ENCODE measurements around the gene ALG1L2. TPM values are rescaled to one million over a fixed set of nuclear protein-coding genes. Genes with fewer than 3 reads are reported as not detected.
"Not testable (repeated sequence)": the region's sequence is repeated elsewhere in the genome, so short reads cannot be mapped to it uniquely, and the experiment has no call there.

Gene ALG1L2
- total RNA-seq, 3 donors from 2014 or later: 1.1 to 2.5 (median 2.5) TPM

DNA sequence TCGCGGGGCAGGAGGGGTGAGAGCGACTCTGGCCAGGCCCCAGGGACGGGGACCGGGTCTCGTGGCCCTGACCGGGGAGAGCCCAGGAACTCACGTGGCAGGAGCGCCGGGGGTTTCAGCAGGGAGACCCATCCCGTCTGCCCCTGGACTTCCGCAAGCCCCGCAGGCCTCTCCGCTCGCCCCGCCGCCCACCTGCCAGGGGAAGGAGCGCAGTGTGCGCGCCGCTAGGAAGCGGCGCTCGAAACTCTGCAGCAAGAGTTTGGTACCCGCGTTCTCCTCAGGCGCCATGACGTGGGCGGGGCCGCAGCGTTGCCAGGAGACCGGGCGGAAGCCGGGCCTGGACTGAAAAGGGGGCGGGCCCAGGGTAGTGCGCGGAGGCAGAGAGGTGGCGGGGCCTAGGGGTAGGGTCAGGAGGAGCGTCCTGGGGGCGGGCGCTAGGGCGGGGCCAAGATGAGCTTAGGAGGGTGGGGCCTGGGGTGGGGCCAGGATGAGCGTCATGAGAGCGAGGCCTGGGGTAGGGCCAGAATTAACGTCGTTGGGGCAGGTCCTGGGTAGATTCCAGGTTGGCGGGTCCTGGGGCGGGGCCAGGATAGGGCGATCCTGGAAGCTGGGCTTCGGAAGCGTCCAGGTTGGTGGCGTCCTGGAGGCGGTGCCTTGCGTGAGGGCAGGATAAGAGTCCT lies 29.7 kb downstream of the ALG1L2 start:
- Histone ChIP-seq H3K9me3 (no peaks in the 10 kb centered on the region), H3K36me3 (ENCODE audit: low read depth) (no peaks in the 10 kb centered on the region), H3K4me1 (ENCODE audit: low read depth) (no peaks in the 10 kb centered on the region), H3K4me3 (peak overlapping the region; percentile 42)
- DNase-seq (peak; percentile 99 to 100 (median 99)), ATAC-seq (peak; percentile 100)
- intact Hi-C loops (cut with DNase I, micrococcal nuclease): no loop called here
- TF ChIP-seq, protein P1, sequence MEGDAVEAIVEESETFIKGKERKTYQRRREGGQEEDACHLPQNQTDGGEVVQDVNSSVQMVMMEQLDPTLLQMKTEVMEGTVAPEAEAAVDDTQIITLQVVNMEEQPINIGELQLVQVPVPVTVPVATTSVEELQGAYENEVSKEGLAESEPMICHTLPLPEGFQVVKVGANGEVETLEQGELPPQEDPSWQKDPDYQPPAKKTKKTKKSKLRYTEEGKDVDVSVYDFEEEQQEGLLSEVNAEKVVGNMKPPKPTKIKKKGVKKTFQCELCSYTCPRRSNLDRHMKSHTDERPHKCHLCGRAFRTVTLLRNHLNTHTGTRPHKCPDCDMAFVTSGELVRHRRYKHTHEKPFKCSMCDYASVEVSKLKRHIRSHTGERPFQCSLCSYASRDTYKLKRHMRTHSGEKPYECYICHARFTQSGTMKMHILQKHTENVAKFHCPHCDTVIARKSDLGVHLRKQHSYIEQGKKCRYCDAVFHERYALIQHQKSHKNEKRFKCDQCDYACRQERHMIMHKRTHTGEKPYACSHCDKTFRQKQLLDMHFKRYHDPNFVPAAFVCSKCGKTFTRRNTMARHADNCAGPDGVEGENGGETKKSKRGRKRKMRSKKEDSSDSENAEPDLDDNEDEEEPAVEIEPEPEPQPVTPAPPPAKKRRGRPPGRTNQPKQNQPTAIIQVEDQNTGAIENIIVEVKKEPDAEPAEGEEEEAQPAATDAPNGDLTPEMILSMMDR (IDR thresholded peaks at IDR 0.05): no peak

DNA sequence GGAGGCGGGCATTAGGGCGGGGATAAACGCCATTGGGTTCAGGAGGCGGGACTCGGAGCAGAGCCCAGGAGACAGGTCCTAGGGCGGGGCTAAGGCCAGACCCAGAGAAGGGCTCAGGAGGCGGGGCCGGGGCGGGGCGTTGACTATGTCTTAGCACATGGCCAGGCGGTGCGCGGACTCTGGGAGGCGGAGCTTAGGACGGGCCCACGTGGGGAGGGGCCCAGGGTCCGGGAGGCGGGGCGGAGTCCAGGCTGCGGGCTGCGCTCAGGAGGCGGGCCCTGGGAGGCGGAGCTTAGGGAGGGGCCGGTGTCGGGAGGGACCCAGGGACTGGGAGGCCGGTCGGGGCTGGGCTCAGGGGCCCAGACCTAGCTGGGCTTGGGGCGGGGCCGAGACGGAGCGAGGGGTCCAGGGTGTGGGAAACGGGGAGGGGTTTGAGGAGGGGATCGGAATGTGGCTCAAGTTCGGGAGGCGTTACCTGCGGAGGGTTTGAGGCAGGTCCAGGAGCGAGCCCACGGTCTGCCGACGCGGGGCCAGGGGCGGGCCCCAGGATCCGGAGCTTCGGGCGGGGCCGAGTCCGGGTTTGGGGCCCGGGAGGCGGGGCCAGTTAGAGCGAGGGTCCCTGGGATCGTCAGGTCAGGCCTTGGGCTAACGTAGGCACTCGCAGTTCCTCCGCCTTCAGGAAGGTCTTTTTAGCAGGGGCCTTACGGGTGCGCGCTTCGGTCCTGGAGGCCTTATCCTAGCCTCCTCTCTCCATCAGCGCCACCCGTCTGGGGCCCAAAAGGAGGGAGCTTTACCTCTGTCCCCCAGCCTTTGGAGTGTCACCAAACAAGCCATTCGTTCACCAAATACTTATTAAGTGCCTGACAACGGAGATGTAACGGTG lies 30.5 kb downstream of the ALG1L2 start:
- peak overlapping the region; percentile 42 for H3K4me3 ChIP-seq
- H3K36me3 ChIP-seq (ENCODE audit: low read depth); H3K9me3 ChIP-seq; intact Hi-C loops (cut with DNase I, micrococcal nuclease); H3K4me1 ChIP-seq (ENCODE audit: low read depth): not testable (repeated sequence)
- peak; percentile 100 for DNase-seq
- peak; percentile 67 for ATAC-seq

DNA sequence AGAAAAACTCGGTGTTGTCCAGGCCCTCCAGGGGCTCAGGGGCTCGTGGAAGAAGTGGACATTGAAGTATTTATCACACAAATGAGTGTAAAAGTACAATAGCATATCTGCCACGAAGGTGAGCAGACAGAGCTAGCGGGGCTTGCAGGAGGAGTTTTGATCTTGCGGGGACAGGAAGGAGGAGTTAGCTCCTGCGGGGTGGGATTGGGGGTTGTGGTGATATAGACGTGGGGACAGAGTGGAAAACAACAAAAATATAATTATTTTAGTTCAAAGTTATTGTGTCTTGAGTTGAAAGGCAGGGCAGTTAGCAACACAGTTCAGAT lies 31.1 kb downstream of the ALG1L2 start:
- ATAC-seq; H3K36me3 ChIP-seq (ENCODE audit: low read depth); H3K9me3 ChIP-seq; DNase-seq; H3K4me1 ChIP-seq (ENCODE audit: low read depth); intact Hi-C loops (cut with DNase I, micrococcal nuclease): not testable (repeated sequence)
- peak overlapping the region; percentile 42 for H3K4me3 ChIP-seq

DNA sequence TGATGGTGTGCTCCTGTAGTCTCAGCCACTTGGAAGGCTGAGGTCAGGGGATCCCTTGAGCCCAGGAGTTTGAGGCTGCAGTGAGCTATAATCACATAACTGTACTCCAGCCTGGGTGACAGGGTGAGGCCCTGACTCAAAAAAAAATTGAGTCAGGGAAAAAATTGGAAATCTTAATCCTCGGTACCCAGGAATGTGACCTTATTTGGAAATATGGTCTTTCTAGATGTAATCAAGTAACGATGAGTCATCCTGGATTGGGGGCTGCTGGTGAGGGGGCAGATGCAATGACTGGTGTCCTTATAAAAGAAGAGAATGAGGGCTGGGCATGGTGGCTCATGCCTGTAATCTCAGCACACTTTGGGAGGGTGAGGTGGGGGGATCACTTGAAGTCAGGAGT lies 33.8 kb downstream of the ALG1L2 start:
- H3K36me3 ChIP-seq (ENCODE audit: low read depth); DNase-seq; H3K4me3 ChIP-seq; intact Hi-C loops (cut with DNase I, micrococcal nuclease); ATAC-seq; H3K4me1 ChIP-seq (ENCODE audit: low read depth); H3K9me3 ChIP-seq: not testable (repeated sequence)

DNA sequence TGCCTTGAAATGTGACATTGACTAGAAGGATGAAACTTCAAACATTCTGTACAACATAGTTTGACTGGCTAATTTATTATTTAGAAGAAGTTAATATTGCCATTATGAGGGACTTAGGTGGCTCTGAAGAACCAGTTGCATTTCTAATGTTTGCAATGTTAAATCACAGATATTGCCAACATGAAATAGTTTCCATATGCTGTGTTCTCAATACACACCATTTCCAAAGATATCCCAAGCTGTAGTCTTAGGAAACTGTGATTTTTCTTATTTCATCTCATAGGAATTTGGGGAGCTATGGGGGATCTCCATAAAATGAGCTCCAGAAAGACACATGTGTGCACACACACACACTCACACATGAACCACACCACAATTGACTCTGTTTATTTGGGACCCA lies 36.3 kb downstream of the ALG1L2 start:
- TF ChIP-seq, protein P1 (IDR thresholded peaks at IDR 0.05): no peak
- DNase-seq (no peak), ATAC-seq (no peak)
- Histone ChIP-seq H3K9me3 (no peaks in the 10 kb centered on the region), H3K4me3 (no peak overlapping the region), H3K36me3 (ENCODE audit: low read depth) (no peaks in the 10 kb centered on the region), H3K4me1 (ENCODE audit: low read depth) (no peaks in the 10 kb centered on the region)
- intact Hi-C loops (cut with DNase I, micrococcal nuclease): no loop called here

DNA sequence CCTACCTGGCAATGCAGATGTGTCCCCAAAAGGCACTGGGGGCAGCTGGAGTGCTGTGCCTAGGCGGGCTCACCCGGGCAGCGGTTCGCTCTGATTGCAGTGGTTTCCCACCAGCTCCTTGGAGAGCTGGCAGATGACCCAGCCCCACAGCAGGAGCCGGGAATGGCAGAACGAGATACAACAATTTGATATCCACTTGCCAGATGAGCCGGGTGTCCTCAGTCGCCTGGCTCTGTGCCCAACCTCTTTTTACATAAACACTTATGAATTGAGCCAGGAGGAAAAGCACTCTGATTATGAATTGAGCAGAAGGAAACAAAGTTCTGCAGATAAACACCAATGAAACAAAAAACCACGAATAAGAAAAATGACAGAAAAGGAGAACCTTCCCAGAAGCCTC lies 38.2 kb downstream of the ALG1L2 start:
- H3K9me3 ChIP-seq; H3K4me3 ChIP-seq; H3K4me1 ChIP-seq (ENCODE audit: low read depth); ATAC-seq; intact Hi-C loops (cut with DNase I, micrococcal nuclease); H3K36me3 ChIP-seq (ENCODE audit: low read depth): not testable (repeated sequence)
- peak in 1 of 3 donors; percentile 27 for DNase-seq

DNA sequence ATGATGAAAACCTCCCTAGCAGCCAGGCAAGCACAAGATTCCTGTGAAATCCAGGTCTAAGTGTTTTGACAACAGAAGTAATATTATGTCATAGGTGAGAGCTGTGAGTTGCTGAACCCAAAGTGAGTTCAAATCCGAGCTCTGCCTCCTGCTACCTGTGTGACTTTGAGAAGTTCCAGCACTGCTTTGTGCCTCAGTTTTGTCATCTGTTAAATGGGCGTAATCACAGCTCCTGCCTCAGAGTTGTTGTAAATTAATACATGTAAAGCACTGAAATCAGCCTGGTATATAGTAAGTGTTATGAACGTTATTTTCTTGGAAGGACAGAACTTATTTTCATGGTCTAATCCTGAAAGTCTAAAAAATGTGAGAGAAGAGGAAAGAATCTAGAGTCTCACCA lies 38.7 kb downstream of the ALG1L2 start:
- DNase-seq; H3K4me1 ChIP-seq (ENCODE audit: low read depth); H3K4me3 ChIP-seq; intact Hi-C loops (cut with DNase I, micrococcal nuclease); ATAC-seq; H3K9me3 ChIP-seq; H3K36me3 ChIP-seq (ENCODE audit: low read depth): not testable (repeated sequence)

GRCh38 chr3:130122891-130123775 lies 41.5 kb downstream of the ALG1L2 start:
- DNase-seq; H3K9me3 ChIP-seq; intact Hi-C loops (cut with DNase I, micrococcal nuclease); ATAC-seq; H3K4me1 ChIP-seq (ENCODE audit: low read depth); H3K36me3 ChIP-seq (ENCODE audit: low read depth); H3K4me3 ChIP-seq: not testable (repeated sequence)

GRCh38 chr3:130125406-130125805 lies 43.8 kb downstream of the ALG1L2 start:
- intact Hi-C loops (cut with DNase I, micrococcal nuclease); ATAC-seq; H3K4me3 ChIP-seq; DNase-seq; H3K9me3 ChIP-seq; H3K4me1 ChIP-seq (ENCODE audit: low read depth); H3K36me3 ChIP-seq (ENCODE audit: low read depth): not testable (repeated sequence)

DNA sequence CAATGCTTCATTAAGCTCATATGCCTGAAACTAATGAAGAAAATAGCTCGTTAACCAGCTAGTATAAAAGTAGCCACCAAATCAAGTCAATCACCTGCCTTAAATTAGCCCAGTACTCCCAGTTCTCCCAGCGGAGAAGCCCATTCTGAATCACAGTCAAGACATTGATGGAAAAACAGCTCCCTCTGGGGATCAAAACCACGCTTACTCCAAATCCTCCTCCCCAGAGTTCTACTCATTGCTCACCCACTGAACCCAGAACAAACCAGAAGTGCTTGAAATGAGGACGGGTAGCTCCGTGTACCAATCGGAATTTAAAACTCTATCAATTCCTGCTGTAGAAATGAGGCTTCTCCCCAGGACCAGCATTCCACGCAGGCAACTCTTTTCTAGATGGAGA lies 54.7 kb downstream of the ALG1L2 start:
- H3K9me3 ChIP-seq; ATAC-seq; H3K36me3 ChIP-seq (ENCODE audit: low read depth); H3K4me1 ChIP-seq (ENCODE audit: low read depth); H3K4me3 ChIP-seq; DNase-seq; intact Hi-C loops (cut with DNase I, micrococcal nuclease): not testable (repeated sequence)

DNA sequence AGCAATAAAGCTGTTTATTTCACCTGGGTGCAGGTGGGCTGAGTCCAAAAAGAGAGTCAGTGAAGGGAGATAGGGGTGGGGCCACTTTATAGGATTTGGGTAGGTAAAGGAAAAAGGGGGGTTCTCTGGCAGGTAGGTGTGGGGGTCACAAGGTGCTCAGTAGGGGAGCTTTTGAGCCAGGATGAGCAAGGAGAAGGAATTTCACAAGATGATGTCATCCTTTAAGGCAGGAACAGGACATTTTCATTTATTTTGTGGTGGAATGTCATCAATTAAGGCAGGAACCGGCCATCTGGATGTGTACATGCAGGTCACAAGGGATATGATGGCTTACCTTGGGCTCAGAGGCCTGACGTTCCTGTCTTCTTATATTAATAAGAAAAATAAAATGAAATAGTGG lies 56.1 kb downstream of the ALG1L2 start:
- H3K36me3 ChIP-seq (ENCODE audit: low read depth); H3K4me3 ChIP-seq; H3K9me3 ChIP-seq; intact Hi-C loops (cut with DNase I, micrococcal nuclease); DNase-seq; ATAC-seq; H3K4me1 ChIP-seq (ENCODE audit: low read depth): not testable (repeated sequence)
